SU-DHL-6 (cell line): ENCODE data around the gene PDS5A.
"Not testable (repeated sequence)": the region's sequence is repeated elsewhere in the genome, so short reads cannot be mapped to it uniquely, and the experiment has no call there.

Experiments
- H2AFZ ChIP-seq: fragments of 200-600 bp; sonication (generic); 2 replicates; pipeline ENCODE4 v1.6.1; 2014; ENCODE audit warnings: low read depth, mild to moderate bottlenecking, moderate library complexity, mixed read lengths, antibody characterized with exemption, low read length; ENCODE audit not compliant: severe bottlenecking
- H3F3A ChIP-seq: fragments of 200-600 bp; shearing (Covaris generic); 2 replicates; pipeline ENCODE4 v1.6.0; 2016; ENCODE audit warnings: antibody characterized with exemption, mild to moderate bottlenecking; ENCODE audit not compliant: insufficient read depth
- H3K27ac ChIP-seq: fragments of 200-600 bp; sonication (generic); 2 replicates; pipeline ENCODE4 v1.5.1; 2016; ENCODE audit warnings: low read depth, mild to moderate bottlenecking, low read length, moderate library complexity, mixed read lengths
- H3K27me3 ChIP-seq: fragments of 200-600 bp; sonication (generic), shearing (Covaris generic); 2 replicates; pipeline ENCODE4 v1.6.0; 2014; ENCODE audit warnings: mild to moderate bottlenecking, low read length
- H3K36me3 ChIP-seq: fragments of 200-600 bp; sonication (generic); 2 replicates; pipeline ENCODE4 v1.6.1; 2014; ENCODE audit warnings: mild to moderate bottlenecking, low read length, mixed read lengths
- H3K4me2 ChIP-seq: fragments of 300-600, 200-600 bp; shearing (Covaris generic), sonication (generic); 2 replicates; pipeline ENCODE4 v1.6.0; 2014; ENCODE audit warnings: low read length, low read depth, mild to moderate bottlenecking; ENCODE audit not compliant: poor library complexity, severe bottlenecking
- H3K4me3 ChIP-seq: fragments of 200-600 bp; sonication (generic); 2 replicates; pipeline ENCODE4 v1.5.1; 2014; ENCODE audit warnings: antibody characterized with exemption, low read length, mild to moderate bottlenecking, mixed read lengths; ENCODE audit not compliant: insufficient read depth, poor library complexity, severe bottlenecking
- H3K79me2 ChIP-seq: fragments of 200-600 bp; sonication (generic); 2 replicates; pipeline ENCODE4 v1.6.1; 2014; ENCODE audit warnings: mild to moderate bottlenecking, low read length, moderate library complexity; ENCODE audit not compliant: insufficient read depth
- H3K9ac ChIP-seq: fragments of 200-600 bp; sonication (generic); 2 replicates; pipeline ENCODE4 v1.7.0; 2014; ENCODE audit warnings: mild to moderate bottlenecking, low read length
- H3K9me2 ChIP-seq: fragments of 200-600 bp; sonication (generic); replicated peaks from 2 replicates; pipeline ENCODE4 v1.6.1; 2014; ENCODE audit warnings: low read length; ENCODE audit not compliant: insufficient read depth
- H3K9me3 ChIP-seq: fragments of 200-600 bp; sonication (generic); 2 replicates; pipeline ENCODE4 v1.6.1; 2014; ENCODE audit warnings: low read length, mixed read lengths; ENCODE audit not compliant: insufficient read depth
- H4K20me1 ChIP-seq: fragments of 200-600 bp; sonication (generic); 2 replicates; pipeline ENCODE4 v1.6.1; 2014; ENCODE audit warnings: low read depth, mild to moderate bottlenecking, antibody characterized with exemption, low read length, moderate library complexity, mixed read lengths
- EZH2phosphoT487 ChIP-seq: fragments of 200-600 bp; sonication (generic), shearing (Covaris generic); conservative IDR thresholded peaks from 2 replicates; pipeline ENCODE4 v1.6.1; 2018; ENCODE audit warnings: mild to moderate bottlenecking, antibody characterized with exemption, low read length, moderate library complexity, mixed read lengths
- TF ChIP-seq, protein P1 (sequence below): fragments of 200-600 bp; sonication (generic); IDR thresholded peaks from one replicate; pipeline ENCODE4 v1.5.1; 2017; ENCODE audit warnings: antibody characterized with exemption, mild to moderate bottlenecking, low read length, moderate library complexity; ENCODE audit not compliant: insufficient read depth, poor library complexity, severe bottlenecking

The PDS5A gene

DNA sequence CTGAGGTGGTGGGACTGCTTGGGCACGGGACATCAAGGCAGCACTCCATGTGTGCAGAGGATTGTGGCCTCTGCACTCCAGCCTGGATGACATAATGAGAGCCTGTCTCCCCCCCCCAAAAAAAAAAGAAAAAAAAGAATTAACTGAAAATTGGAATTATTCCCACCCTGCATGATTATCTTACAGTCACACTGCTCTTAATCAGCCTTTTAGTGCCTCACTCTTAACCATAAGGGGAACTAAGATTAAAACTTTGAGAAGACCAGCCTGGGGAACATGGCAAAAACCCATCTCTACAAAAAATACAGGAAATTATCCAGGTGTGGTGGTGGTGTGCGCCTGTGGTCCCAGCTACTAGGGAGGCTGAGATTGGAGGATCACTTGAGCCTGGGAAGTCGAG is 185.2 kb downstream of the PDS5A start:
- Histone ChIP-seq H3K27ac (no peak overlapping the region), H3K79me2 (no peaks in the 10 kb centered on the region), H3F3A (no peaks in the 10 kb centered on the region), H4K20me1 (no peaks in the 10 kb centered on the region), H3K9me3 (no peaks in the 10 kb centered on the region), H3K9ac (no peak overlapping the region), H3K4me2 (no peak overlapping the region), H3K9me2 (no peaks in the 10 kb centered on the region), H3K27me3 (no peaks in the 10 kb centered on the region), H3K36me3 (no peaks in the 10 kb centered on the region), H3K4me3 (no peak overlapping the region), H2AFZ (no peak overlapping the region)
- TF ChIP-seq, protein P1, sequence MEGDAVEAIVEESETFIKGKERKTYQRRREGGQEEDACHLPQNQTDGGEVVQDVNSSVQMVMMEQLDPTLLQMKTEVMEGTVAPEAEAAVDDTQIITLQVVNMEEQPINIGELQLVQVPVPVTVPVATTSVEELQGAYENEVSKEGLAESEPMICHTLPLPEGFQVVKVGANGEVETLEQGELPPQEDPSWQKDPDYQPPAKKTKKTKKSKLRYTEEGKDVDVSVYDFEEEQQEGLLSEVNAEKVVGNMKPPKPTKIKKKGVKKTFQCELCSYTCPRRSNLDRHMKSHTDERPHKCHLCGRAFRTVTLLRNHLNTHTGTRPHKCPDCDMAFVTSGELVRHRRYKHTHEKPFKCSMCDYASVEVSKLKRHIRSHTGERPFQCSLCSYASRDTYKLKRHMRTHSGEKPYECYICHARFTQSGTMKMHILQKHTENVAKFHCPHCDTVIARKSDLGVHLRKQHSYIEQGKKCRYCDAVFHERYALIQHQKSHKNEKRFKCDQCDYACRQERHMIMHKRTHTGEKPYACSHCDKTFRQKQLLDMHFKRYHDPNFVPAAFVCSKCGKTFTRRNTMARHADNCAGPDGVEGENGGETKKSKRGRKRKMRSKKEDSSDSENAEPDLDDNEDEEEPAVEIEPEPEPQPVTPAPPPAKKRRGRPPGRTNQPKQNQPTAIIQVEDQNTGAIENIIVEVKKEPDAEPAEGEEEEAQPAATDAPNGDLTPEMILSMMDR = no peak
- TF ChIP-seq EZH2phosphoT487 = no peak

DNA sequence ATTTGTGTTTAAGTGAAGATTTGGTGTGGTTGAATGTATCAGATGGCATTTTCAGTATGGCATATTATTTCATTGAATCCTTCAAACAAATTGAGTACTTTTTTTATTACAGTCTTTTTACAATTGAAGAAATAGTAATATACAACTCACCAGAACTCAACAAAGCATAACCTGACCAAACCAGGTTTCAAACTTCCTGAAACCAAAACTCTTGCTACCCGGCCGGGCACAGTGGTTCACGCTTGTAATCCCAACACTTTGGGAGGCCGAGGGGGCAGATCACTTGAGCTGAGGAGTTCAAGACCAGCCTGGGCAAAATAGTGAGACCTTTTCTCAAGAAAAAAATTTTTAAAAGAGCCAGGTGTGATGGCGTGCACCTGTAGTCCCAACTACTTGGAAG is 185.6 kb downstream of the PDS5A start:
- Histone ChIP-seq H3K27ac (no peak overlapping the region), H3K4me3 (no peak overlapping the region), H3K9ac (no peak overlapping the region), H3K36me3 (no peaks in the 10 kb centered on the region), H2AFZ (no peak overlapping the region), H3K4me2 (no peak overlapping the region), H3F3A (no peaks in the 10 kb centered on the region), H3K27me3 (no peaks in the 10 kb centered on the region), H4K20me1 (no peaks in the 10 kb centered on the region), H3K9me3 (no peaks in the 10 kb centered on the region), H3K9me2 (no peaks in the 10 kb centered on the region), H3K79me2 (no peaks in the 10 kb centered on the region)
- TF ChIP-seq, protein P1 = no peak
- no peak for TF ChIP-seq EZH2phosphoT487

DNA sequence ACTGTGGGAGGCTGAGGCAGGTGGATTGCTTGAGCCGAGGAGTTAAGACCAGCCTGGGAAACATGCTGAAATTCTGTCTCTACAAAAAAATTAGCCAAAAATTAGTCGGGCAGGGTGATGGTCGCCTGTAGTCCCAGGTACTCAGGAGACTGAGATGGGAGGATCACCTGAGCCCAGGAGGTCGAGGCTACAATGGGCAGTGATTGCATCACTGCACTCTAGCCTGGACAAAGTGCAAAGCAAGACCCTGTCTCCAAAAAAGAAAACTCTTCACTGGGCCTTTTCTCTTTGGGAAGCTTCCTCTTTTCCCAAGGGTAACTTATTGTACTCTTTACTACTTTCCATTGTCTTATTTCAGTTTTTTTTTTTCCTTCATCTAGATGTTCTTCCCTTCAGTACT is 190.9 kb downstream of the PDS5A start:
- no peaks in the 10 kb centered on the region for H3K9me3 ChIP-seq
- H3K36me3 ChIP-seq = no peaks in the 10 kb centered on the region
- H3K9ac ChIP-seq = no peak overlapping the region
- H2AFZ ChIP-seq = no peak overlapping the region
- no peak for TF ChIP-seq EZH2phosphoT487
- TF ChIP-seq, protein P1 = no peak
- H3K27me3 ChIP-seq = no peaks in the 10 kb centered on the region
- peaks cover 6% of the 10 kb centered on the region; the same call in 1 of the 2 replicates for H3F3A ChIP-seq
- H3K9me2 ChIP-seq = no peaks in the 10 kb centered on the region
- no peaks in the 10 kb centered on the region for H4K20me1 ChIP-seq
- H3K4me2 ChIP-seq = no peak overlapping the region
- H3K79me2 ChIP-seq = no peaks in the 10 kb centered on the region
- H3K4me3 ChIP-seq = no peak overlapping the region
- no peak overlapping the region for H3K27ac ChIP-seq

DNA sequence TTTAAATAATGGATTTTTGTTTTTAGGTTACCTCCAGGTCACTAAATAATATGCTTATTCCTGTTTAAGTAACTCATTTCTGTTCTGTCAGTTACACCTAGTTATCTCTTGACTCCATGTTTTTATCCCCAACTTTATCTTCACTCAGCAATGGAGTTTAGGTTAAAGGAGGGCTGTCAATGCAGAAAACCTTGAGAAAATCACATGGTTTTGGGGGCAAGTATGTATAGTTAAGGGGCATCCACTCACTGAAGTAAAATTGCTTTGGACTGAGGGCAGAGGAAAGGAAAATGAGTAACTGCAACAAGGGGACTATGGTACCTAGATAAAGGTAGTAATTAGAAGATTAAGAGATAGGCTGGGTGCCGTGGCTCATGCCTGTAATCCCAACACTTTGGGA is 192.6 kb downstream of the PDS5A start:
- no peak overlapping the region for H3K4me2 ChIP-seq
- no peak for TF ChIP-seq EZH2phosphoT487
- TF ChIP-seq, protein P1 = no peak
- peaks cover 3% of the 10 kb centered on the region; the same call in 1 of the 2 replicates for H3K36me3 ChIP-seq
- 0 out of 2 replicates have a peak, but pooled peaks cover under 1% of the 10 kb centered on the region for H4K20me1 ChIP-seq
- H3K9me3 ChIP-seq = no peaks in the 10 kb centered on the region
- no peaks in the 10 kb centered on the region for H3K79me2 ChIP-seq
- no peaks in the 10 kb centered on the region for H3K27me3 ChIP-seq
- H3K27ac ChIP-seq = no peak overlapping the region
- H3F3A ChIP-seq = peaks cover 6% of the 10 kb centered on the region; the same call in 1 of the 2 replicates
- H3K4me3 ChIP-seq = no peak overlapping the region
- no peak overlapping the region for H2AFZ ChIP-seq
- H3K9ac ChIP-seq = no peak overlapping the region
- no peaks in the 10 kb centered on the region for H3K9me2 ChIP-seq

DNA sequence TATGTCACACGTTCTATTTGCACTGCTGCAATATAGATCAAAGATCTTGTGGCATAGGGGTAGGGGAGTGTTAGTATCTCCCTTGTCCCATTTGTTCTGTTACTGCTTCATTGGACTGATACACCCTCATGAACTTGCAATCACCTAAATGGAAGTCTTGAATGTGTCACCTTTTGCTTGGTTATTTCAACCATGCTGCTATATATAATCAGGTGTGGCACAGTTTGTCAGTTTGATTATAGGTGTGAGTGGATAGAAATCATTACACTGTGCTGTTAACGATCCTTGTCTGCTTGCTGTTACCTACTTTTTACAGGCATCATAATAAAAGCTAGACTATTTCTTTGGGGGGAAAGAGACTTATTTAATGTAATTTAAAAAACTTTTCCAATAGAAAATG is 195.7 kb downstream of the PDS5A start:
- H3K36me3 ChIP-seq = peaks cover 23% of the 10 kb centered on the region
- not testable (repeated sequence) for H3K4me3 ChIP-seq, H3K27me3 ChIP-seq, H4K20me1 ChIP-seq, H3K79me2 ChIP-seq, H3K4me2 ChIP-seq, H3K9me3 ChIP-seq, H2AFZ ChIP-seq, H3K9me2 ChIP-seq, H3K27ac ChIP-seq, H3K9ac ChIP-seq
- H3F3A ChIP-seq = peaks cover 15% of the 10 kb centered on the region; the same call in 1 of the 2 replicates
